ENCODE measurements around the gene SP9.

GRCh38 chr2:174376967-174377366, 42.2 kb downstream of the SP9 start:
- TF ChIP-seq CTCF (conservative IDR thresholded peaks at IDR 0.05): no peak
- no peak for TF ChIP-seq EZH2 (IDR thresholded peaks at IDR 0.05; ENCODE audit: low read depth)

All from PC-9 (cell line).